GM18951 (cell line): ENCODE data around the gene OLFML2A.

Experiments used
- POLR2A ChIP-seq: IDR thresholded peaks from 4 replicates; pipeline ENCODE4 v1.6.1; 2011; ENCODE audit warnings: mild to moderate bottlenecking; ENCODE audit not compliant: insufficient read length, insufficient read depth; ENCODE audit errors: extremely low read depth
- in situ Hi-C: fragments of 300-500 bp; cut with MboI; formaldehyde crosslinking; loops from one replicate; pipeline ENCODE4 v1.12.0; 2022; ENCODE audit warnings: low sequenced_read_pairs, mixed read lengths, inconsistent platforms; ENCODE audit not compliant: unreplicated experiment

OLFML2A gene

GRCh38 chr9:124752967-124753366 is 24.0 kb upstream of the OLFML2A start:
- no peak for TF ChIP-seq POLR2A
- in situ Hi-C loops, result no loop called here

GRCh38 chr9:124754289-124754688 is 22.6 kb upstream of the OLFML2A start:
- in situ Hi-C loops, result no loop called here
- TF ChIP-seq POLR2A, result no peak

GRCh38 chr9:124755061-124755460 is 21.9 kb upstream of the OLFML2A start:
- in situ Hi-C loops, result no loop called here
- no peak for TF ChIP-seq POLR2A

GRCh38 chr9:124756011-124756410 is 20.9 kb upstream of the OLFML2A start:
- in situ Hi-C loops, result no loop called here
- no peak for TF ChIP-seq POLR2A

- TF ChIP-seq POLR2A, result no peak
- in situ Hi-C loops, result no loop called here
Observed at GRCh38 chr9:124757616-124758015, 19.3 kb upstream of the OLFML2A start.

- no peak for TF ChIP-seq POLR2A
- in situ Hi-C loops, result no loop called here
Observed at GRCh38 chr9:124758061-124758460, 18.9 kb upstream of the OLFML2A start.

GRCh38 chr9:124758691-124759090 is 18.2 kb upstream of the OLFML2A start:
- TF ChIP-seq POLR2A, result no peak
- in situ Hi-C loops, result no loop called here

GRCh38 chr9:124759327-124759726 is 17.6 kb upstream of the OLFML2A start:
- in situ Hi-C loops, result no loop called here
- no peak for TF ChIP-seq POLR2A

GRCh38 chr9:124760719-124761118 is 16.2 kb upstream of the OLFML2A start:
- in situ Hi-C loops, result no loop called here
- no peak for TF ChIP-seq POLR2A

GRCh38 chr9:124761196-124761595 is 15.7 kb upstream of the OLFML2A start:
- in situ Hi-C loops, result no loop called here
- TF ChIP-seq POLR2A, result no peak

- no peak for TF ChIP-seq POLR2A
- in situ Hi-C loops, result no loop called here
Observed at GRCh38 chr9:124761710-124762109, 15.2 kb upstream of the OLFML2A start.

- in situ Hi-C loops, result no loop called here
- TF ChIP-seq POLR2A, result no peak
Observed at GRCh38 chr9:124762633-124763032, 14.3 kb upstream of the OLFML2A start.

GRCh38 chr9:124764774-124765438 is 12.0 kb upstream of the OLFML2A start:
- in situ Hi-C loops, result no loop called here
- no peak for TF ChIP-seq POLR2A

GRCh38 chr9:124765439-124765835 is 11.5 kb upstream of the OLFML2A start:
- TF ChIP-seq POLR2A, result no peak
- in situ Hi-C loops, result no loop called here

GRCh38 chr9:124766326-124766725 is 10.6 kb upstream of the OLFML2A start:
- TF ChIP-seq POLR2A, result no peak
- in situ Hi-C loops, result no loop called here
